MM.1S (cell line): Measurements from ENCODE around the gene RBMS3.

Experiments used
- DNase-seq: peaks from one replicate; pipeline ENCODE4 v3.0.0-alpha.2; 2015
- H2AFZ ChIP-seq: fragments of 300-600 bp; sonication (generic); 2 replicates; pipeline ENCODE4 v1.6.0; 2016; ENCODE audit warnings: antibody characterized with exemption, low read length
- H3F3A ChIP-seq: fragments of 300-600 bp; sonication (generic); 2 replicates; pipeline ENCODE4 v1.6.1; 2016; ENCODE audit warnings: mild to moderate bottlenecking, antibody characterized with exemption, low read length, moderate library complexity, mixed read lengths; ENCODE audit not compliant: insufficient read depth
- H3K27ac ChIP-seq: fragments of 300-600 bp; sonication (generic); 2 replicates; pipeline ENCODE4 v1.5.1; 2016; ENCODE audit warnings: mild to moderate bottlenecking, low read length
- H3K27me3 ChIP-seq: fragments of 300-600 bp; sonication (generic); replicated peaks from 2 replicates; pipeline ENCODE4 v1.6.0; 2016; ENCODE audit warnings: low read length; ENCODE audit not compliant: insufficient read depth
- H3K36me3 ChIP-seq: fragments of 300-600 bp; sonication (generic); replicated peaks from 2 replicates; pipeline ENCODE4 v1.6.1; 2016; ENCODE audit warnings: mild to moderate bottlenecking, low read length, mixed read lengths; ENCODE audit not compliant: insufficient read depth
- H3K4me1 ChIP-seq: fragments of 300-600 bp; sonication (generic); 2 replicates; pipeline ENCODE4 v1.6.1; 2016; ENCODE audit warnings: low read length, mixed read lengths
- H3K4me2 ChIP-seq: fragments of 300-600 bp; sonication (generic); 2 replicates; pipeline ENCODE4 v1.6.0; 2016; ENCODE audit warnings: low read depth, low read length
- H3K4me3 ChIP-seq: fragments of 300-600 bp; sonication (generic); 2 replicates; pipeline ENCODE4 v1.5.1; 2016; ENCODE audit warnings: low read length, mixed read lengths
- H3K79me2 ChIP-seq: fragments of 300-600 bp; sonication (generic); 2 replicates; pipeline ENCODE4 v1.6.1; 2016; ENCODE audit warnings: mixed run types, low read length, mixed read lengths
- H3K9ac ChIP-seq: fragments of 300-600 bp; sonication (generic); 2 replicates; pipeline ENCODE4 v1.6.1; 2016; ENCODE audit warnings: low read length, mixed read lengths
- H3K9me2 ChIP-seq: fragments of 300-600 bp; sonication (generic); replicated peaks from 2 replicates; pipeline ENCODE4 v1.6.1; 2016; ENCODE audit warnings: mild to moderate bottlenecking, low read length, mixed read lengths; ENCODE audit not compliant: insufficient read depth
- H3K9me3 ChIP-seq: fragments of 300-600 bp; sonication (generic); replicated peaks from 2 replicates; pipeline ENCODE4 v1.6.1; 2016; ENCODE audit warnings: mild to moderate bottlenecking, low read length, mixed read lengths; ENCODE audit not compliant: insufficient read depth
- H4K20me1 ChIP-seq: fragments of 300-600 bp; sonication (generic); 2 replicates; pipeline ENCODE4 v1.6.1; 2016; ENCODE audit warnings: mild to moderate bottlenecking, low read length, moderate library complexity, mixed read lengths; ENCODE audit not compliant: insufficient read depth
- CTCF ChIP-seq: fragments of 300-600 bp; sonication (generic); IDR thresholded peaks from 2 replicates; pipeline ENCODE4 v1.5.1; 2016; ENCODE audit warnings: antibody characterized with exemption, low read length, mixed read lengths
- EZH2 ChIP-seq: fragments of 300-600 bp; sonication (generic); optimal IDR thresholded peaks from 2 replicates; pipeline ENCODE3; 2017; ENCODE audit warnings: low read depth, mild to moderate bottlenecking, antibody characterized with exemption, low read length, mixed read lengths
- EZH2phosphoT487 ChIP-seq: fragments of 300-600 bp; sonication (generic); IDR thresholded peaks from 2 replicates; pipeline ENCODE4 v1.6.1; 2018; ENCODE audit warnings: antibody characterized with exemption, low read length

The RBMS3 gene

GRCh38 chr3:29333576-29333975 lies 52.7 kb downstream of the RBMS3 start:
- H3K27me3 ChIP-seq = no peaks in the 10 kb centered on the region
- no peaks in the 10 kb centered on the region for H3K79me2 ChIP-seq
- no peak overlapping the region for H3K4me3 ChIP-seq
- TF ChIP-seq EZH2 (no peak), CTCF (no peak), EZH2phosphoT487 (no peak)
- no peaks in the 10 kb centered on the region for H3K36me3 ChIP-seq
- H3K9me3 ChIP-seq = no peaks in the 10 kb centered on the region
- H4K20me1 ChIP-seq = no peaks in the 10 kb centered on the region
- no peaks in the 10 kb centered on the region for H3F3A ChIP-seq
- H3K9ac ChIP-seq = no peak overlapping the region
- no peaks in the 10 kb centered on the region for H3K4me1 ChIP-seq
- H2AFZ ChIP-seq = no peak overlapping the region
- no peak overlapping the region for H3K4me2 ChIP-seq
- no peak for DNase-seq
- no peak overlapping the region for H3K27ac ChIP-seq
- no peaks in the 10 kb centered on the region for H3K9me2 ChIP-seq

- Histone ChIP-seq H4K20me1 (no peaks in the 10 kb centered on the region), H3K4me2 (no peak overlapping the region), H3K27ac (no peak overlapping the region), H3K4me1 (no peaks in the 10 kb centered on the region), H3K9me3 (no peaks in the 10 kb centered on the region), H3K9me2 (no peaks in the 10 kb centered on the region), H3K9ac (no peak overlapping the region), H2AFZ (no peak overlapping the region), H3K79me2 (no peaks in the 10 kb centered on the region), H3K36me3 (no peaks in the 10 kb centered on the region), H3K27me3 (no peaks in the 10 kb centered on the region), H3F3A (no peaks in the 10 kb centered on the region), H3K4me3 (no peak overlapping the region)
- TF ChIP-seq CTCF (no peak), EZH2phosphoT487 (no peak), EZH2 (no peak)
- DNase-seq = no peak
Measured at GRCh38 chr3:29334706-29335105, 53.8 kb downstream of the RBMS3 start.

- Histone ChIP-seq H3K9me2 (no peaks in the 10 kb centered on the region), H2AFZ (no peak overlapping the region), H3K4me2 (no peak overlapping the region), H3K27ac (no peak overlapping the region), H3F3A (no peaks in the 10 kb centered on the region), H3K9ac (no peak overlapping the region), H3K4me3 (no peak overlapping the region), H3K36me3 (no peaks in the 10 kb centered on the region), H3K4me1 (no peaks in the 10 kb centered on the region), H3K9me3 (no peaks in the 10 kb centered on the region), H4K20me1 (no peaks in the 10 kb centered on the region), H3K27me3 (no peaks in the 10 kb centered on the region), H3K79me2 (no peaks in the 10 kb centered on the region)
- no peak for DNase-seq
- TF ChIP-seq EZH2 (no peak), EZH2phosphoT487 (no peak), CTCF (no peak)
Measured at GRCh38 chr3:29335438-29335837, 54.6 kb downstream of the RBMS3 start.

- Histone ChIP-seq H2AFZ (no peak overlapping the region), H3K9me2 (no peaks in the 10 kb centered on the region), H3K4me1 (no peaks in the 10 kb centered on the region), H3K4me3 (no peak overlapping the region), H3K79me2 (no peaks in the 10 kb centered on the region), H3F3A (no peaks in the 10 kb centered on the region), H3K36me3 (no peaks in the 10 kb centered on the region), H3K4me2 (no peak overlapping the region), H4K20me1 (no peaks in the 10 kb centered on the region), H3K27ac (no peak overlapping the region), H3K9me3 (no peaks in the 10 kb centered on the region), H3K27me3 (no peaks in the 10 kb centered on the region), H3K9ac (no peak overlapping the region)
- no peak for TF ChIP-seq EZH2phosphoT487
- no peak for TF ChIP-seq EZH2
- TF ChIP-seq CTCF = no peak
- no peak for DNase-seq
Measured at GRCh38 chr3:29335943-29336342, 55.1 kb downstream of the RBMS3 start.
